H9 (cell line): ENCODE results near the gene LACRT. TPM values are rescaled to one million over a fixed set of nuclear protein-coding genes. Genes with fewer than 3 reads are reported as not detected.

Experiments
- DNase-seq: peaks from one replicate; pipeline ENCODE4 v3.0.0-alpha.2; 2017
- H2AFZ ChIP-seq: one replicate; pipeline ENCODE4 v1.6.1; 2013; ENCODE audit warnings: mild to moderate bottlenecking, low read length, control low read depth, moderate library complexity
- H2AK5ac ChIP-seq: 2 replicates; pipeline ENCODE4 v1.6.1; 2013; ENCODE audit warnings: low read length, control low read depth, mixed read lengths; ENCODE audit not compliant: insufficient read length
- H2BK120ac ChIP-seq: one replicate; pipeline ENCODE4 v1.6.1; 2013; ENCODE audit warnings: low read depth, mild to moderate bottlenecking, low read length, control low read depth, inconsistent platforms; ENCODE audit not compliant: poor library complexity, severe bottlenecking
- H2BK12ac ChIP-seq: 2 replicates; pipeline ENCODE4 v1.6.1; 2013; ENCODE audit warnings: low read length, control low read depth, mixed read lengths, low read depth; ENCODE audit not compliant: insufficient read length
- H2BK15ac ChIP-seq: 2 replicates; pipeline ENCODE4 v1.6.1; 2013; ENCODE audit warnings: low read depth, low read length, control low read depth
- H2BK20ac ChIP-seq: one replicate; pipeline ENCODE4 v1.6.1; 2013; ENCODE audit warnings: low read depth, mild to moderate bottlenecking, low read length, control low read depth, inconsistent platforms; ENCODE audit not compliant: poor library complexity, severe bottlenecking
- H2BK5ac ChIP-seq: 2 replicates; pipeline ENCODE4 v1.6.1; 2013; ENCODE audit warnings: low read length, control low read depth, mixed read lengths; ENCODE audit not compliant: insufficient read length
- H3K14ac ChIP-seq: 2 replicates; pipeline ENCODE4 v1.6.1; 2013; ENCODE audit warnings: low read length, control low read depth; ENCODE audit not compliant: insufficient read depth
- H3K18ac ChIP-seq: 2 replicates; pipeline ENCODE4 v1.6.1; 2013; ENCODE audit warnings: low read depth, mild to moderate bottlenecking, mixed read lengths, low read length, control low read depth; ENCODE audit not compliant: insufficient read length
- H3K23ac ChIP-seq: 2 replicates; pipeline ENCODE4 v1.6.1; 2013; ENCODE audit warnings: low read length, control low read depth, mixed read lengths, low read depth; ENCODE audit not compliant: insufficient read length
- H3K23me2 ChIP-seq: 2 replicates; pipeline ENCODE4 v1.6.1; 2013; ENCODE audit warnings: low read depth, mild to moderate bottlenecking, mixed read lengths, low read length, control low read depth; ENCODE audit not compliant: insufficient read length, poor library complexity, severe bottlenecking
- H3K27ac ChIP-seq: 2 replicates; pipeline ENCODE4 v1.5.1; 2013; ENCODE audit warnings: low read length, control low read depth, mixed read lengths, low read depth; ENCODE audit not compliant: insufficient read length
- H3K27me3 ChIP-seq: 2 replicates; pipeline ENCODE4 v1.6.1; 2013; ENCODE audit warnings: low read length, control low read depth, inconsistent platforms; ENCODE audit not compliant: insufficient read depth
- H3K4ac ChIP-seq: 2 replicates; pipeline ENCODE4 v1.6.1; 2013; ENCODE audit warnings: low read depth, mild to moderate bottlenecking, control low read depth, inconsistent platforms, low read length, moderate library complexity
- H3K4me1 ChIP-seq: 2 replicates; pipeline ENCODE4 v1.6.1; 2013; ENCODE audit warnings: low read length, control low read depth, inconsistent platforms; ENCODE audit not compliant: insufficient read depth
- H3K4me2 ChIP-seq: 2 replicates; pipeline ENCODE4 v1.6.1; 2013; ENCODE audit warnings: low read length, control low read depth, mixed read lengths; ENCODE audit not compliant: insufficient read length, insufficient read depth
- H3K56ac ChIP-seq: 2 replicates; pipeline ENCODE4 v1.6.1; 2013; ENCODE audit warnings: low read depth, mild to moderate bottlenecking, mixed read lengths, low read length, control low read depth; ENCODE audit not compliant: insufficient read length
- H3K79me1 ChIP-seq: 2 replicates; pipeline ENCODE4 v1.6.1; 2013; ENCODE audit warnings: low read depth, mild to moderate bottlenecking, moderate library complexity, low read length, control low read depth, inconsistent platforms; ENCODE audit not compliant: insufficient read depth, poor library complexity, severe bottlenecking
- H3K79me2 ChIP-seq: 2 replicates; pipeline ENCODE4 v1.6.1; 2013; ENCODE audit warnings: low read length, control low read depth, inconsistent platforms; ENCODE audit not compliant: insufficient read depth
- H3K9ac ChIP-seq: 2 replicates; pipeline ENCODE4 v1.6.1; 2013; ENCODE audit warnings: low read length, control low read depth, mixed read lengths; ENCODE audit not compliant: insufficient read length; ENCODE audit errors: extremely low read depth
- H3K9me3 ChIP-seq: one replicate; pipeline ENCODE4 v1.6.1; 2013; ENCODE audit warnings: low read depth, low read length, inconsistent platforms; ENCODE audit not compliant: control insufficient read depth
- H3T11ph ChIP-seq: one replicate; pipeline ENCODE4 v1.6.1; 2013; ENCODE audit warnings: mild to moderate bottlenecking, low read length, control low read depth, inconsistent platforms
- H4K20me1 ChIP-seq: one replicate; pipeline ENCODE4 v1.6.1; 2013; ENCODE audit not compliant: control insufficient read depth, insufficient read length, insufficient read depth
- H4K5ac ChIP-seq: 2 replicates; pipeline ENCODE4 v1.6.1; 2013; ENCODE audit warnings: low read depth, mild to moderate bottlenecking, mixed read lengths, low read length, control low read depth; ENCODE audit not compliant: insufficient read length
- H4K8ac ChIP-seq: replicated peaks from 2 replicates; pipeline ENCODE4 v1.6.1; 2013; ENCODE audit warnings: low read length, control low read depth, mixed read lengths, low read depth; ENCODE audit not compliant: insufficient read length
- H4K91ac ChIP-seq: 2 replicates; pipeline ENCODE4 v1.6.1; 2013; ENCODE audit warnings: low read depth, mild to moderate bottlenecking, moderate library complexity, mixed read lengths, low read length, control low read depth; ENCODE audit not compliant: insufficient read length
- H3K27ac Mint-ChIP-seq, 3 experiments: 2 replicates in 2 of 3; 3 replicates in 1 of 3; pipeline ENCODE4 v1.8.0; 2020 to 2021; ENCODE audit warnings: mixed read lengths in 3 of 3, mild to moderate bottlenecking in 1 of 3, moderate library complexity in 1 of 3
- H3K27me3 Mint-ChIP-seq: 2 replicates; pipeline ENCODE4 v1.8.0; 2021; ENCODE audit warnings: low read depth, mild to moderate bottlenecking, moderate library complexity, mixed read lengths
- H3K36me3 Mint-ChIP-seq, 3 experiments: 2 replicates in 2 of 3; 3 replicates in 1 of 3; pipeline ENCODE4 v1.8.0; 2020 to 2021; ENCODE audit warnings: low read depth in 3 of 3, mixed read lengths in 3 of 3; ENCODE audit not compliant: insufficient read depth in 1 of 3
- H3K4me1 Mint-ChIP-seq, 2 experiments: 2 replicates each; pipeline ENCODE4 v1.8.0; 2020; ENCODE audit warnings: mixed read lengths in 2 of 2
- H3K4me3 Mint-ChIP-seq, 2 experiments: 2 replicates in 1 of 2; 3 replicates in 1 of 2; pipeline ENCODE4 v1.8.0; 2020 to 2021; ENCODE audit warnings: mild to moderate bottlenecking in 2 of 2, mixed read lengths in 2 of 2, moderate library complexity in 1 of 2
- H3K9me3 Mint-ChIP-seq, 2 experiments: 2 replicates in 1 of 2; 3 replicates in 1 of 2; pipeline ENCODE4 v1.8.0; 2020; ENCODE audit warnings: mild to moderate bottlenecking in 2 of 2, mixed read lengths in 2 of 2, moderate library complexity in 1 of 2
- WGBS: extraction: QIAGEN DNeasy Blood & Tissue Kit; methylation state at CpG from one replicate; pipeline ENCODE4 v1.1.7; 2013; ENCODE audit warnings: missing lambda C conversion rate, low lambda C conversion rate, mixed read lengths; ENCODE audit not compliant: insufficient read length; ENCODE audit errors: extremely low coverage; 5-methylcytosine and 5-hydroxymethylcytosine counted together
- total RNA-seq: library from RNA; stranded (reverse); gene quantifications from 2 replicates; pipeline ENCODE4 v1.2.1, GENCODE V29; 2021
- TF ChIP-seq, protein P1 (sequence below): fragments of 200-600 bp; sonication (generic); conservative IDR thresholded peaks from 3 replicates; pipeline ENCODE4 v1.8.0; 2021; ENCODE audit warnings: antibody characterized with exemption, mild to moderate bottlenecking

LACRT gene
- total RNA-seq, 1 experiment from 2014 or later, result not detected

- Histone ChIP-seq H2BK12ac (no peak overlapping the region), H3K9ac (no peak overlapping the region), H2BK15ac (no peak overlapping the region), H4K20me1 (no peaks in the 10 kb centered on the region), H3K18ac (no peak overlapping the region), H2AK5ac (no peak overlapping the region), H3K4me2 (no peak overlapping the region), H2BK5ac (no peak overlapping the region), H4K91ac (no peak overlapping the region), H2BK120ac (no peak overlapping the region), H3T11ph (no peak overlapping the region), H3K4me1 (no peaks in the 10 kb centered on the region), H2AFZ (no peak overlapping the region), H3K79me2 (no peaks in the 10 kb centered on the region), H4K8ac (no peak overlapping the region), H3K79me1 (no peaks in the 10 kb centered on the region), H4K5ac (no peak overlapping the region), H3K27me3 (no peaks in the 10 kb centered on the region; the same call in 1 of the 2 replicates), H2BK20ac (no peak overlapping the region), H3K27ac (no peak overlapping the region), H3K23ac (no peak overlapping the region), H3K23me2 (no peaks in the 10 kb centered on the region), H3K14ac (no peak overlapping the region), H3K4ac (no peak overlapping the region), H3K9me3 (no peaks in the 10 kb centered on the region), H3K56ac (no peak overlapping the region)
- Mint-ChIP-seq H3K36me3 (no peaks in the 10 kb centered on the region; a peak in 1 of 7 replicates), H3K27ac (peak overlapping the region in 1 of 3 experiments; percentile 25; a peak in 1 of 7 replicates), H3K9me3 (no peaks in the 10 kb centered on the region), H3K27me3 (peaks cover 67% of the 10 kb centered on the region), H3K4me3 (no peak overlapping the region), H3K4me1 (no peaks in the 10 kb centered on the region)
- WGBS, result no CpG with 5 or more reads among the region's 4 CpGs
- TF ChIP-seq, protein P1, sequence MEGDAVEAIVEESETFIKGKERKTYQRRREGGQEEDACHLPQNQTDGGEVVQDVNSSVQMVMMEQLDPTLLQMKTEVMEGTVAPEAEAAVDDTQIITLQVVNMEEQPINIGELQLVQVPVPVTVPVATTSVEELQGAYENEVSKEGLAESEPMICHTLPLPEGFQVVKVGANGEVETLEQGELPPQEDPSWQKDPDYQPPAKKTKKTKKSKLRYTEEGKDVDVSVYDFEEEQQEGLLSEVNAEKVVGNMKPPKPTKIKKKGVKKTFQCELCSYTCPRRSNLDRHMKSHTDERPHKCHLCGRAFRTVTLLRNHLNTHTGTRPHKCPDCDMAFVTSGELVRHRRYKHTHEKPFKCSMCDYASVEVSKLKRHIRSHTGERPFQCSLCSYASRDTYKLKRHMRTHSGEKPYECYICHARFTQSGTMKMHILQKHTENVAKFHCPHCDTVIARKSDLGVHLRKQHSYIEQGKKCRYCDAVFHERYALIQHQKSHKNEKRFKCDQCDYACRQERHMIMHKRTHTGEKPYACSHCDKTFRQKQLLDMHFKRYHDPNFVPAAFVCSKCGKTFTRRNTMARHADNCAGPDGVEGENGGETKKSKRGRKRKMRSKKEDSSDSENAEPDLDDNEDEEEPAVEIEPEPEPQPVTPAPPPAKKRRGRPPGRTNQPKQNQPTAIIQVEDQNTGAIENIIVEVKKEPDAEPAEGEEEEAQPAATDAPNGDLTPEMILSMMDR, result no peak
- DNase-seq, result peak; percentile 23
Measured at GRCh38 chr12:54604436-54604835, 30.3 kb downstream of the LACRT start.
